Left lung (tissue), 10 donors: ENCODE data around the gene MMUT. TPM values are rescaled to one million over a fixed set of nuclear protein-coding genes. Genes with fewer than 3 reads are reported as not detected.
"Not testable (repeated sequence)": the region's sequence is repeated elsewhere in the genome, so short reads cannot be mapped to it uniquely, and the experiment has no call there.

ENCODE experiments used
- ATAC-seq: fragments of 200-7000 bp; cut with Tn5 transposase; one replicate; pipeline ENCODE4 v1.9.1; 2020; ENCODE audit warnings: moderate library complexity
- DNase-seq, 4 donors: peaks; one replicate each; pipeline ENCODE4 v3.0.0-alpha.2; 2013 to 2020
- H3K27ac ChIP-seq, 2 donors: fragments of 200-600 bp; sonication (generic) in 1 of 2; one replicate each; pipeline versions ENCODE4 v1.5.0 to v1.8.0; 2020 to 2021
- H3K27me3 ChIP-seq, 2 donors: fragments of 200-600 bp; sonication (generic) in 1 of 2; one replicate each; pipeline versions ENCODE4 v1.5.0 to v1.8.0; 2020 to 2021
- H3K36me3 ChIP-seq, 2 donors: fragments of 200-600 bp; sonication (generic) in 1 of 2; one replicate each; pipeline versions ENCODE4 v1.5.0 to v1.8.0; 2020 to 2021
- H3K4me1 ChIP-seq, 2 donors: fragments of 200-600 bp; one replicate each; pipeline ENCODE4 v1.8.0; 2021
- H3K4me3 ChIP-seq, 2 donors: fragments of 200-600 bp; sonication (generic) in 1 of 2; one replicate each; pipeline versions ENCODE4 v1.5.0 to v1.8.0; 2020 to 2021; ENCODE audit warnings: mild to moderate bottlenecking in 1 of 2
- H3K9me3 ChIP-seq, 2 donors: fragments of 200-600 bp; sonication (generic) in 1 of 2; one replicate each; pipeline versions ENCODE4 v1.5.0 to v1.8.0; 2020 to 2021
- CTCF ChIP-seq, 2 donors: fragments of 200-600 bp; sonication (generic) in 1 of 2; IDR thresholded peaks; one replicate each; pipeline versions ENCODE4 v1.5.0 to v1.8.0; 2021; ENCODE audit warnings: antibody characterized with exemption in 2 of 2
- intact Hi-C, 2 donors: fragments of 100-400 bp; cut with DNase I; formaldehyde crosslinking; loops; one replicate each; pipeline versions ENCODE4 v1.11.2 to v1.14.2; 2022
- polyA plus RNA-seq, 6 donors: library from polyadenylated mRNA; unstranded; fragments of 120-200 nt; gene quantifications; one replicate each; pipeline ENCODE4 v1.2.1, GENCODE V29; 2013; ENCODE audit not compliant: insufficient read length in 6 of 6
- total RNA-seq, 2 donors: library from RNA; stranded (reverse); fragmentation: NEBNext Ultra II Directional; extraction: Animal tissue kit (Norgen Biotek cat#: 25700); gene quantifications; one replicate each; pipeline ENCODE4 v1.2.1, GENCODE V29; 2021
- donor health status: DM: no; HTN: yes; CAD: no.
- donor health status: DM: no; HTN: no; CAD: no.

The MMUT gene
- total and polyA plus RNA-seq, 8 donors: 20.6 to 45.7 (median 33.9) TPM

- no peak for DNase-seq
- intact Hi-C loops: no loop called here
- H3K36me3 ChIP-seq: peaks cover 0 to 22% of the 10 kb centered on the region in 2 donors
- no peaks in the 10 kb centered on the region for H3K4me1 ChIP-seq
- no peak overlapping the region for H3K27ac ChIP-seq
- no peak for ATAC-seq
- no peaks in the 10 kb centered on the region for H3K9me3 ChIP-seq
- H3K4me3 ChIP-seq: no peak overlapping the region
- H3K27me3 ChIP-seq: no peaks in the 10 kb centered on the region
- TF ChIP-seq CTCF (IDR thresholded peaks at IDR 0.05): no peak
Measured at GRCh38 chr6:49479308-49479970, 16.4 kb upstream of the MMUT start.

GRCh38 chr6:49476564-49476963, 13.5 kb upstream of the MMUT start:
- ATAC-seq, DNase-seq, intact Hi-C loops, H3K4me3 ChIP-seq, H3K4me1 ChIP-seq, H3K27me3 ChIP-seq, H3K27ac ChIP-seq, H3K9me3 ChIP-seq: not testable (repeated sequence)
- peaks cover 0 to 26% of the 10 kb centered on the region in 2 donors for H3K36me3 ChIP-seq

- TF ChIP-seq CTCF (IDR thresholded peaks at IDR 0.05): no peak
- H3K4me1 ChIP-seq: peaks cover 7 to 13% of the 10 kb centered on the region in 2 donors
- H3K4me3 ChIP-seq: no peak overlapping the region
- no peak for DNase-seq
- H3K27ac ChIP-seq: no peak overlapping the region
- peaks cover 0 to 8% of the 10 kb centered on the region in 2 donors for H3K36me3 ChIP-seq
- no peaks in the 10 kb centered on the region for H3K27me3 ChIP-seq
- intact Hi-C loops: no loop called here
- no peaks in the 10 kb centered on the region for H3K9me3 ChIP-seq
- ATAC-seq: no peak
Measured at GRCh38 chr6:49468042-49468441, 5.0 kb upstream of the MMUT start.

GRCh38 chr6:49464691-49465090, 1.6 kb upstream of the MMUT start:
- intact Hi-C loops: no loop called here
- Histone ChIP-seq H3K36me3 (no peaks in the 10 kb centered on the region), H3K4me3 (peak overlapping the region in 1 of 2 donors; percentile 68), H3K9me3 (no peaks in the 10 kb centered on the region), H3K4me1 (peaks cover 7 to 37% of the 10 kb centered on the region in 2 donors), H3K27me3 (no peaks in the 10 kb centered on the region), H3K27ac (no peak overlapping the region)
- no peak for ATAC-seq
- no peak for DNase-seq
- TF ChIP-seq CTCF (IDR thresholded peaks at IDR 0.05): no peak

- Histone ChIP-seq H3K4me3 (peak overlapping the region; percentile 68), H3K9me3 (no peaks in the 10 kb centered on the region), H3K36me3 (peaks cover 0 to 7% of the 10 kb centered on the region in 2 donors), H3K4me1 (peaks cover 7 to 45% of the 10 kb centered on the region in 2 donors), H3K27me3 (no peaks in the 10 kb centered on the region), H3K27ac (peak overlapping the region in 1 of 2 donors; percentile 78)
- DNase-seq (no peak), ATAC-seq (no peak)
- intact Hi-C loops: no loop called here
- no peak for TF ChIP-seq CTCF (IDR thresholded peaks at IDR 0.05)
Measured at GRCh38 chr6:49463612-49463967, 537 bp upstream of the MMUT start.

GRCh38 chr6:49462599-49462926, 490 bp downstream of the MMUT start:
- Histone ChIP-seq H3K4me1 (peaks cover 7 to 45% of the 10 kb centered on the region in 2 donors), H3K36me3 (peaks cover 0 to 8% of the 10 kb centered on the region in 2 donors), H3K9me3 (no peaks in the 10 kb centered on the region), H3K27me3 (no peaks in the 10 kb centered on the region), H3K27ac (peak overlapping the region; percentile 63 to 78), H3K4me3 (peak overlapping the region; percentile 68)
- no peak for TF ChIP-seq CTCF (IDR thresholded peaks at IDR 0.05)
- ATAC-seq (peak; percentile 45), DNase-seq (peak in 1 of 4 donors; percentile 7)
- intact Hi-C loops: no loop called here
